ENCODE measurements around the gene ANKS1A. TPM values are rescaled to one million over a fixed set of nuclear protein-coding genes. Genes with fewer than 3 reads are reported as not detected.
"Not testable (repeated sequence)": the region's sequence is repeated elsewhere in the genome, so short reads cannot be mapped to it uniquely, and the experiment has no call there.

ANKS1A gene
- polyA plus RNA-seq, 1 donor = 64.0 TPM

DNA sequence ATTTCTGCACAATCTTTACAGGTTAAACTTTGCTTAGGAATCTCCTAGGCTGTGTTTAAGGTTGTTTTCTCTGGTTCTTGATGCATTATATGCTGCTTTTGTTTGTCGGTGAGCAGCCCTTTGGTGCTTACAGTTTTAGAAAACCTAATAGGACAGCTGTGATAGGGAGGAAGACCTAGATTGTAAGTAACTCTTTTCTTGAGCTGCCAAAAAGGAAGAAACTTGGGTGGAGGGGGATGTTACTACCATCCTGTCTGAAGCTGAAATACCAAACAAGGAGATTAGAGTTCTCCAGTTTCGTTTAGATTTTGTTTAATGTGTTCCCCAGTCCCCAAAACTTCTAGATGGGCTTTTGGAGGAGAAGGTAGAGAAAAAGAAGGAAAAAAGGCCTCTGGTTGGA is 72.0 kb downstream of the ANKS1A start:
- DNase-seq = no peak

DNA sequence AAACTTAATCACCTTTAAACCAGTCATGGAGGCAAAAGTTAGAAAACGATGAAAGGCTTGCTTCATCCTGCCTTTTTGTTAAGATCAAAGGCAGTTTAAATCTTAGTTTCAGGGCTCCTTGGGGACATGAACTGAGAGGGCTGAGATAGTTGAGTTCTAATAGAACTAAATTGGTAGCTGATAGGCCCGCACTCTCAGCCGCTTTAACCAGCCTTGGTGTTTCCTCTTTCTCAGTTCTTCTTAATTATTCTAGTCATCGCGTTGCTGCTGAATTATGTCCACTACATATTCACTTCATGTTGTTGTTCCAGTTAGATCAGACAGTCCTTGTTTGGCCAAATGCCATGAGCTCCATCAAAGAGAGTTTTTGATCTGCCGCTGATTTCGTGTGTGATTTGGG is 72.5 kb downstream of the ANKS1A start:
- DNase-seq = no peak

DNA sequence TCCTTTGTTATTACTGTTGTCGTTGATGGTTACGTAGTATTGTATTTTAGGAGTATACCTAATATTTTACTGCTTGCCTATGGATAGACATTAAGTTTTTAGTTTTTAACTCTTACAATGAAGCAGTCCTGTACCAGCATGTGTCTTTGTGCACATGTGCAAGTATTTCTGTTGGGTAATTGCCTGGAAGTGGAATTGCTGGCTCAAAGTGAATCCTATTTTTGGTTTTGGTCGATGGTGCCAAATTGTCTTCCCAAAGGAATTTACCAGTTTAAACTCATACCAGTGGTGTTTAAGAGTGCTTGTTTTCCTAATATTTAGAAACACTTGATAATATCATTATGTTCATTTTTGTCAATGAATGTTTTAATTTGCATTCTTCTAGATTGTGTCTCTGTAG is 75.5 kb downstream of the ANKS1A start:
- DNase-seq = no peak

DNA sequence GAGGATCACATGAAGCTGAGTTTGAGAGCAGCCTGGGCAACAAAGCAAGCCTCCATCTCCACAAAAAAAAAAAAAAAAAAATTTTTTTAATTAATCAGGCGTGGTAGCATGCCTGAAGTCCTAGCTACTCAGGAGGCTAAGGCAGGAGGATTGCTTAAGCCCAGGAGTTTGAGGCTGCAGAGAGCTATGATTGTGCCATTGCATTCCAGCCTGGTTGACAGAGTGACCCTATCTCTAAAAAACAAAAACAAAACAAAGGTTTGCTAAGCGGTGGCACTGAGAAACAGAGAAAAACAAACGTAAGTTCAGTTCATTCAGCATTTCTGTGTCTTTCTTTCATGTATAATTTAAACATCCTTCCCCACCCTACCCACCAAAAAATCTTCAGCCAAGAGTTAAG is 78.4 kb downstream of the ANKS1A start:
- no peak for DNase-seq

DNA sequence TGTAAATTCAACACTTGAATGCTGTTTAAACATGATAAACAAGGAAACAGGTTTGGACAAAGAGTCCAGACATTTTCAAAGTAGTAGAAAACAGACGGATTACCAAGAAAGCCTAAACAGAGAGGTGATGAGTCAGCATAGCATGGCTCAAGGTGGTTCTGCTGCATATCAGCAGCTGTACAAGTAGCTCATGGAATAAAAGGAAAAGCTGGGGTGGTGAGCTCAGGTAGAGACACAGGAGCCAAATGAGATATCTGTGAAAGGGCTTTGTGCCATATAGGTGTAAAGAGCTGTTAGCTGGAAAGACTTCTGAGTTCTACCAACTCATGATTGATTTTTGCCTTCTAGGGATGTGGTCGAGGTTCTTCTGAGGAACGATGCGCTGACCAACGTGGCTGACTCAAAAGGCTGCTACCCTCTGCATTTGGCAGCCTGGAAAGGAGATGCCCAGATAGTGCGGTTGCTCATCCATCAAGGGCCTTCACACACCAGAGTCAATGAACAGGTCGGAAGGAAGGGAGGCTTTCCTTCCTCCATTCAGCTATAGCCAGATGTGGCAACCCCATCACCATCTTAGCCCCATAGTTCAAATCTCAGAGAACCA is 80.7 kb downstream of the ANKS1A start:
- DNase-seq = no peak

DNA sequence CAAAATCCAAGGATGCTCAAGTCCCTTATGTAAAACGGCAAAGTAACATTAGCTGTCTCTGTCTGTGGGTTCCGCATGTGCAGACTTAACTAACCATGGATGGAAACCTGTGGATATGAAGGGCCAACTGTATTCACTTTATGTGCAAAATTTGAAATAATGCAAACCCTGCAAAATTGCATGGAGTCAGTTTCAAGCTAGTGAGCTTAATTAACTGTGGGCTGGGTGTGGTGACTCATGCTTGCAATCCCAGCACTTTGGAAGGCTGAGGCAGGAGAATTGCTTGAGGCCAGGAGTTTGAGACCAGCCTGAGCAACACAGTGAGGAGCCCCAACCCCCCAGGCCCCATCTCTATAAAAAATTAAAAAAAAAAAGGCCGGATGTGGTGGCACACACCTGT is 81.4 kb downstream of the ANKS1A start:
- DNase-seq = no peak

DNA sequence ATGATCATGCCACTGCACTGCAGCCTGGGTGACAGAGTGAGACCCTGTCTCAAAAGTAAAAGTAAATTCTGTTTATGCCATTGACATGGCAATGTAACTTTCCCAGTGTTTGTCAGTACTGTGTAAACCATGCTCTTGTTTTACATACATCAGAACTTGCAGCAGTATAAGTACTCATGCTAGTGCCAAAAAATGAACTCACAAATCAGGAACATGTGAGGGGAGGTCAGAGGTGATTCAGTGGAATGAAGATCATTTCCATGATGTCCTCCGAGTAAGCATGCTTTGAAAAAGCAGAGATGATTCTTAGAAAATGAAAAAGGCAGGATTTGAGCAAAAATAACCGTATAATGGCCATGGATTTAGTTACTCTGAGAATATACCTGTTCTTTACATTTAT is 81.9 kb downstream of the ANKS1A start:
- no peak for DNase-seq

DNA sequence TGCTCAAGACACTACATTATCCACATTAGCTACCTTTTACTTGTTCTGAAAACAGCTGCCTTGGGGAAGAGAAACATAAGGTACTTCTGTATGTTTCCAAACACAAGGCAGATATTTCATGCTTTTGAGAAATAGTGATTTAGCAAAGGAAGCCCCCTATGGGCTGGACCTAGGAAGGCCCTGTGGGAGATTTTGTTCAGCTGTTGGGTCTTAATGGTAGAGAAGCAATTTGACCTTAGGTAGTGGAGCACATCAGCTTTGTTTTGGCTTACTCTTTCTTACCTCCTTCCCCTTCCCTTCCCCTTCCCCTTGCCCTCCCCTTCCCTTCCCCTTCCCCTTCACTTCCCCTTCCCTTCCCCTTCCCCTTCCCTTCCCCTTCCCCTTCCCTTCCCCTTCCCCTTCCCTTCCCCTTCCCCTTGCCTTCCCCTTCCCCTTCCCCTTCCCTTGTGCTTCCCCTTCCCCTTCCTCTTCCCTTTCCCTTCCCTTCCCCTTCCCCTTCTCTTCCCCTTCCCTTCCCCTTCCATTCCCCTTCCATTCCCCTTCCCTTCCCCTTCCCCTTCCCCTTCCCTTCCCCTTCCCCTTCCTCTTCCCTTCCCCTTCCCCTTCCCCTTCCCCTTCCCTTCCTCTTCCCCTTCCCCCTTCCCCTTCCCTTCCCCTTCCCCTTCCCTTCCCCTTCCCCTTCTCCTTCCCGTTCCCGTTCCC is 84.6 kb downstream of the ANKS1A start:
- no peak for DNase-seq

DNA sequence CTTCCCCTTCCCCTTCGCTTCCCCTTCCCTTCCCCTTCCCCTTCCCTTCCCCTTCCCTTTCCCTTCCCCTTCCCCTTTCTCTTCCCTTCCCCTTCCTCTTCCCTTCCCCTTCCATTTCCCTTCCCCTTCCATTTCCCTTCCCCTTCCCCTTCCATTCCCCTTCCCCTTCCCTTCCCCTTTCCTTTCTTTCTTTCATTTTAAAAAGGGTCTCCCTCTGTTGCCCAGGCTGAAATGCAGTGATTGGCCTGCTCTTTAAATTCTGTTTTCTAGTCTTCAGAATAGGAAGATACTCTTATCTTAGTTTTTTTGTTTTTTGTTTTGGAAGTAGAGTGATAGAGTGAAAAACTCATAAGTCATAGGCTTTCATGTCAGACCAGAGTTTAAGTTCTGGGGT is 85.2 kb downstream of the ANKS1A start:
- no peak for DNase-seq

DNA sequence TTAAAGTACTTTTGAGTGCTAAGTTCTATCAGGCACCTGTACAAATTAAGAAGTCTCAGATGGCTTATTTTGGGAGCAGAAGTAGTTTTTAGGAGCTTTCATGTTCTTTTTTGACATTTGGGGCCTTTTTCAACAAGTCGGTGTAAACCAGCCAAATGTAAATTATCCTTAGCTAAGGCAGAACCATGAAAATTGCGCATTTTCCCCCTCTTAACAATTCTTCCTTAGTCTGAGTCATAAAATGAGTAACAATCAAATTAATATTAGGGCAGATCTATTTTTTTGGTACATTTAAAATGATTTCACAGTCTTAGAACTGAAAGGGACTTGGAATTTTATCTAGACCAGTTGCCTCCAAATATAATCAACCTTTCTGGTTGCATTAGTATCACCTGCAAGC is 87.2 kb downstream of the ANKS1A start:
- DNase-seq = no peak

DNA sequence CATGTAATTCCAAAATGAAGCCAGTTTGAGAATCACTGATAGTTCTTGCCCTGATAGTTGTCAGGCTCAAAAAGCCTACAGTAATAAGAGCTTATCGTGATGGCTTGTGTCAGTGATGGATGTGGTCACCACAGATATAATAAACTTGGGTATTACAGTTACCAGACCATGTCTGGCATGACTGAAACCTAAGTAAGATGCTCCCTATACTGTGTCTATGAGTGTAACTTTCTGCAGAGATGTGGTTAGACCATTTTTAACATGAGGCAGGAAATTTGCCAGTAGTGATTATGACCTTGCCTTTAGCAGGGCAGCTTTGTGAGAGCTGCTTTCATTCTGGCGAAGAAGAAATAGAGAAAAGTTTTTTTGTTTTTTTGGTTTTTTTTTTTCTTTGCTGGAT is 90.2 kb downstream of the ANKS1A start:
- no peak for DNase-seq

DNA sequence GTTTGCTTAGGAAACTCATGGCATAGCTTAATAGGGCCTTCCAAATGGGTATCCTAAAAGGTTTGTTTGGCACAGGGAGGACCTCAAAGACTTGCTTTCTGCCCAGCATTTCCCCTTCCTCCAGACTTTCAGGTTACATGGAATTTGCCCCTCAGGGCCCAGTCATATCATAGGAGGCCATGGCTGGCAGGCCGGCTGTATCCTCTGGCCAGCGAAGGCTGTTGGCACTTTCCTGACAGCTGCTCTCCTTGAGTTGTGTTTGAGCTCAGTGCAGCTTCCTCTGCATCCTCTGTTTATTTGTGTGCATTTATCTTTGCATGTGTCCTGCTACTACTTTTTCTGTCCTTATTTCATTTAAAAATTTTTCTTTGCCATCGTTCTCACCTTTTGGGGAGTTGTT is 90.9 kb downstream of the ANKS1A start:
- DNase-seq = no peak

DNA sequence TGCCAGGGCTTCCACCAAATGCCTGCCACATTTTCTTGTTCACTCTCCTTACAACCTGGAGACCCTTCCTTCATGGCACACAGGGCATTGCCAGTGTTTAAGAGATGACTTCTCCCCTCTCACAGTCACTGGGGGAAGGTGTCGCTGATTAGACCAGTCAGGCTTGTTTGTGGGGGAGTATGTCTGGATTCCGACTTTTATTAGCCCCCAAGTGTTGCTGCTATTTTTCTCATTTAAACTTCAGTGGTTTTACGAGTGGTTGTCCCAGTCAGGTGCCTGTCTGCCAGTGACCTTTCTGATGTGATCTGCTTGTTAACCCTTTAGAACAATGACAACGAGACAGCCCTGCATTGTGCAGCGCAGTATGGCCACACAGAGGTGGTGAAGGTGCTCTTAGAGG is 92.3 kb downstream of the ANKS1A start:
- no peak for DNase-seq

DNA sequence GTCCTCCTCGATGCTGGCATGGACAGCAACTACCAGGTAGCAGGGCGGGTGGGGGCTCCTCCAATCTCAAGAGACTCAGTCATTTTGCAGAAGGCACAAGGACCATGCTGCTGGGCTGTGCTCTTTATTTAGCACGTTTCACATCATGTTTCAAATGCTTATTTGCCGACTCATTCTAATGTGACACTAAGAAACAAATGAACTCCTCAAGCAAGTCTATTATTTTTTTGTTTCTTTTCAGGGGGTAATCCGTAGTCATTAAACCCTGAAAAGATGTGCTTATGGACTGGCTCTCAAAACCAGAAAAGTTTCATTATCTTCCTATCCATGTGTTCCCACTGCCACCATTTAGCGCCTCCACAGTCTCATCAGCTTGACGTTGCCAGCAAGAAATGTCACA is 92.9 kb downstream of the ANKS1A start:
- DNase-seq = no peak

DNA sequence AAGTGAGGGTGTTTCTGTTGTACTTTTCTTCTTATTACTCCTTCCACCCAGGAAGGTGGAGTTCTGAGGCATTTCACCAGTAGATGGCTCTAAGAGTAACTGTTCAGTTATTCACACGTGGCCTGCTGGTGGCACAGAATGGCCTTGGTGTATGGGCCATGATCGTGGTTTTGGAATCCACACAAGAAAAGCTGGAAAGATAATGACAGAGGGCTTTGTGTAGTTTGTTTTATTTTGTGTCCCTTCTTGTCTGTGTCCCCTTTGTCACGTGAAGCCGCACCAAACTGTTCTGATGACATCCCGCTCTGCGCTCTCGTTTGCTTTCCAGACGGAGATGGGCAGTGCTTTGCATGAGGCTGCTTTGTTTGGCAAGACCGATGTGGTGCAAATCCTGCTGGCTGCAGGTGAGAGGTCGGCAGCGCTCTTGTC is 93.4 kb downstream of the ANKS1A start:
- no peak for DNase-seq

DNA sequence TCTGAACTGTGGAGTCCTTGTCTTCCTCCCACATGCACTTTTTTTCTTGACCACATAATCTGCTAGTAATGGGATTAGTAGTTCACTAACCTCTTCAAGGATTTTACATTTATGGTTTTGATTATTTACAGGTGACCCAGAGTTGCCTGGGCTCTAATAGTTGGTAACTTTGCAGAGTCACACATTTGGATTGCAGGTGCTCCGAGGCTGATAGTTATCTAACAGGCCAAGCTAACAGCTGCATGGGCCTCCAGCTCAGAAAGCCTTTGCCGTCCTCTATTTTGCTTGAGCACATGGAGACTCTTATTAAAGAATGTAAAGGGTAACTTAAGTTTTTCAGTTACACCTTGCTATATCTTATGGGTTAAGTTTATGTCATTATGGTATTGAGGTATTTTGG is 95.4 kb downstream of the ANKS1A start:
- no peak for DNase-seq

DNA sequence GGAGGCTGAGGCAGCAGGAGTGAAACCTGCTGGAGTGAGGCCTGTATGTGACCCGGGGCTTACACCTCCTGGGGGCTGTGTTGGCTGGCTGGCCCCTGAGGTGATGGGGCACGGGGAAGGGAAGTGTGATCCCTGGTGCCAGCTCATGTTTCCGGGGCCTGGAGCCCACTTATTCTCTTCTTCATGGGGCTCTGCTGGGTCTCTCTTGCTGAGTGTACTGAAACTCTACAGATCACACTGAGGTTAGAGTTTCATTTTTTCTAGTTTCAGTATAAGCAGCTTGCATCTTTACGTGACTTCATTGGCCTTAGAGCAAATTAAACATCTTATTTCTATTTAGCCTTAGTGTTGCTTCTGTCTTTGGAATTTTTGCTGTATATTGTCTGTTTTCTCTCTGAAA is 96.2 kb downstream of the ANKS1A start:
- DNase-seq = no peak

DNA sequence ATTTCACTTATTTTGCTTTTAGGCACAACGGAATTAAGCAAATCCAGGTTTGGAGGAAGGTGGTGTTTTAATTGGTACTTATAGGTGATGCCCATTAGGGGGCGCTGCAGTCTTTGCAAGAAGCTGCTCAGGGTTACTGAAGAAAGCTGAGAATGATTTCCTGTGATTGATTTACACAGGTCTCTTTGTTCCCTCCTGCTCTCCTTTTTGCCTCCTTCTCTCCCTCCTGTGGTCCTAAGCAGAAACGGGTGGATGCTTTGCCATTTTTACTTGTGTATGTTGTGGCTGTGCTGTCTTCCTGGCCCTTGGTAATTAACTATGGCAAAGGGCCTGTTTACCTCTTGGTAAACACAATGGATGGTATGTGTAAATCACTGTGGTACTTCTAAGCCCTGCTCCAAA is 97.8 kb downstream of the ANKS1A start:
- peak; percentile 71 for DNase-seq

DNA sequence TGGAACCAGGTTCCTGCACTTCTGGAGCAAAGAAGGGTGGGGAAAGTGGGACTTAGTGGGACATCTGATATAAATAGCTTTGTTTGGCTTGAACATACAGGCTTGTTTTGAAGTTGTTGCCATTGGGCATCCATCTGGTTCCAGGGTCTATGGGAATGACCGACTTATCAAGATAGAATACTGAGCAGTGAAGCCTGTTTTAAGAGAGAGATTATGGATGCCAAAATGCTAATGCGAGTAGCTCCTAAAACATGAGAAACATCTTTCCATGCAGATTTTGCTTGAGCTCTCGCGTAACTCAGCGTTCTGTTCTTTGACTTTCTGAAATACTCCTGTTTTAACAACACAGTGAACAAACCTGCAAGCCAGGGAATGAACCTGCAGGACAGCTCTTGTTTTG is 98.5 kb downstream of the ANKS1A start:
- DNase-seq = no peak

DNA sequence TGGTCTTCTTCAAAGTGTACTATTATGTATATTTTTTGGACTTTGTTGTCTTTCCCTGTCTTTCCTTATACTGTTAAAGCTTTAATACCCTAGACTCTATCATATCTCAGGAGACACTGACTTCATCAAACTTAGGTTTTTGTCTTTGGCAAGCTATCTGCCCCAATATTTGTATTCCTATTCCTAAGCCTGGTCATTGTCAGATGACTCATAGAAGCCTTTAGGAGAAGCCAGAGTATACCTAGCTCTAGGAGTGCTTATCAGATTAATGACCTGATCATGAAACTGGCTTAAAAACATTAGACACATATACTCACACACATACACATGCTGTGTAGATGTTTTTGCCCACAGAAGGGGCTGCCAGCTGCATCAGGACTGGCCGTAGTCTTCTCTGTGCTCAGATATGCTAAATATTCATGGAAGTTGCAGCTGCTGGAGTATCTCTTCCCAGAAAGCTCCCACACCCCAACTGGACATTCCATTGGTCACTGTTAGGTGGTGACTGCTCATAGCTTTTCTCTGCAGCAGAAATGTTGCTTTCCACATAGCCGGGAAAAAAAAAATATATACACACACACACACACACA is 102.0 kb downstream of the ANKS1A start:
- DNase-seq = no peak

DNA sequence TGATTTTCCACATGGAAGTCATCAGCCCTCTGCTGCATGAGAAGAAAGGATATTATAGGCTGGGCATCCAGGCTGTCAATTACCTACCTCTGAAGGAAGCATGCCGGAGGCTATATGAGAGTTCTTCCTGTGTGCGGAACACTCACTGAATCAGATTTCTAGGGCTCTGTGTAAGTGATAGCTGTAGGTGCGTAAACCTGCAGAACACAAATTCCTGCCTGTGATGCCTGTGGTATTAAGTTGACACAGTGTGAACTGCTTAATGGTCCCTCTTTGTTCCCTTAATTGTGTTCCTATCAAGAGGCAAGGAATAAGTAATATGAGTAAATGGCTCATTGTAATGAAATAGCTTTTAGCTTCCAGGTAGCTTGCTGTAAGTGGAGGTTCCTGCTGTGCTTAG is 103.3 kb downstream of the ANKS1A start:
- no peak for DNase-seq

DNA sequence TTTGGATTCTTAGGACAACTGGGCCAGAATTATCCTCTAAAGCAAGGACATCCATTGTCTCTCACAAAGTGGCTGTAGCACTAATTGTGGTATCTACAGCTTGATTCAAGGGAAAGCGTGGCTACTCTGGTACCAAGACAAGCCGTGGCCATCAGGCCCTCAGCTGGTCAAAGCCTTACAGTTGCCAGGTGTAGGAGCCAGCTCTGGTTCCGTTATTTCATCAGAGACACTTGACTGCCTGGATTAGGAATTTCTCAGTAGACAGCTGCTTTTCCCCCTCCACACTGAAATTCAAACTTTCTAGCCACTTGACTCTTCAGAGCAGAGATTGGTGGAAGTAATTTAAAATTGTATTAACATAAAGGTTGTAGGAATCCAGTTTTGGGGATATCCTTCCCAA is 104.2 kb downstream of the ANKS1A start:
- DNase-seq = no peak

DNA sequence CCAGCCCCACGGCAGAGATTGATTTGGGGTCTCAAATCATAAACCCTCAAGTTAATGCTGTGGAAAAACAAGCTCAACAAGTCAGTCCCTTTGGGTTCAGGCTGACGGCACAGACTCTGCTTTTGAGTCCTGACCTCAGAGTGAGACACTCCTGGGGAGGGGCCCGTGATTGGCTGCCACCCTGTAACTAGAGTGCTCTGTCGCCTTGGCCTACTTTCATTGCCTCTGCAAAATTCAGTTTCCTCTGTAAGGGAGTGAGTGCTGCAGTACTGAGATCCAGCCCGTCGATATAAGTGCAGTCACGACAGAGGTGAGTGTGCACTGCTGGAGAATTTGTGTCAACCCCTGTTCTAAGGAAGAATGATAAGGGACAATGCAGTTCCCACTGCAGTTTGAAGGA is 105.6 kb downstream of the ANKS1A start:
- DNase-seq = no peak

DNA sequence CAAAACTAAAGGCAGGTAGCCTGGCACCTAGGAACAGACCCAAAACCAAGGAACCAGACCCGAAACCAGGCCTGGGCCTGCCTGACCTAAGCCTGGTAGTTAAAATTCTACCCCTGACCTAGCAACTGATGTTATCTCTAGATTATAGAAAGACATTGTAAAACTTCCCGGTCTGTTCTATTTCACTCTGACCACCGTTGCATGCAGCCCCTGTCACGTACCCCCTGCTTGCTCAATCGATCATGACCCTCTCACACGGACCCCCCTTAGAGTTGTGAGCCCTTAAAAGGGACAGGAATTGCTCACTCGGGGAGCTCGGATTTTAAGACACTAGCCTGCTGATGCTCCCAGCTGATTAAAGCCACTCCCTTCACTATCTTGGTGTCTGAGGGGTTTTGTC is 109.4 kb downstream of the ANKS1A start:
- DNase-seq = not testable (repeated sequence)
